GM21423 (cell line): Measurements from ENCODE around the gene NOX5.

Source experiments
- ATAC-seq: cut with Tn5 transposase; IDR thresholded peaks from one replicate; pipeline ENCODE4 v1.9.1; 2021; ENCODE audit warnings: mild to moderate bottlenecking, moderate library complexity; ENCODE audit not compliant: unreplicated experiment

The NOX5 gene

GRCh38 chr15:69015591-69015990 lies 1.1 kb downstream of the NOX5 start:
- ATAC-seq, result no peak

GRCh38 chr15:69016021-69016595 lies 1.6 kb downstream of the NOX5 start:
- ATAC-seq, result no peak

- ATAC-seq, result no peak
These were observed 3.5 kb downstream of the NOX5 start for GRCh38 chr15:69017978-69018377.

- ATAC-seq, result no peak
These were observed 4.5 kb downstream of the NOX5 start for GRCh38 chr15:69018951-69019350.

GRCh38 chr15:69021895-69022294 lies 7.4 kb downstream of the NOX5 start:
- no peak for ATAC-seq

GRCh38 chr15:69025320-69025719 lies 10.8 kb downstream of the NOX5 start:
- no peak for ATAC-seq

- no peak for ATAC-seq
These were observed 11.9 kb downstream of the NOX5 start for GRCh38 chr15:69026355-69026754.

GRCh38 chr15:69027976-69028518 lies 13.6 kb downstream of the NOX5 start:
- ATAC-seq, result no peak

- no peak for ATAC-seq
These were observed 16.8 kb downstream of the NOX5 start for GRCh38 chr15:69031013-69032001.

GRCh38 chr15:69032031-69032430 lies 17.5 kb downstream of the NOX5 start:
- no peak for ATAC-seq

- no peak for ATAC-seq
These were observed 18.3 kb downstream of the NOX5 start for GRCh38 chr15:69032703-69033373.

GRCh38 chr15:69034352-69034751 lies 19.9 kb downstream of the NOX5 start:
- no peak for ATAC-seq

- no peak for ATAC-seq
These were observed 20.9 kb downstream of the NOX5 start for GRCh38 chr15:69035205-69035917.

GRCh38 chr15:69035918-69036258 lies 21.4 kb downstream of the NOX5 start:
- no peak for ATAC-seq

GRCh38 chr15:69036826-69037225 lies 22.3 kb downstream of the NOX5 start:
- no peak for ATAC-seq

- no peak for ATAC-seq
These were observed 23.0 kb downstream of the NOX5 start for GRCh38 chr15:69037482-69037881.

GRCh38 chr15:69037977-69038376 lies 23.5 kb downstream of the NOX5 start:
- no peak for ATAC-seq

- no peak for ATAC-seq
These were observed 24.0 kb downstream of the NOX5 start for GRCh38 chr15:69038508-69038907.

GRCh38 chr15:69039516-69040225 lies 25.2 kb downstream of the NOX5 start:
- ATAC-seq, result no peak

GRCh38 chr15:69042531-69042930 lies 28.0 kb downstream of the NOX5 start:
- ATAC-seq, result no peak
